T-helper 2 cell treated with Interferon-gamma antibody and Interleukin-4, amounts not matched to agents 100 ng/mL and 5 ng/mL, for 36 hours (primary cell): Measurements from ENCODE around the gene ALKBH8. TPM values are rescaled to one million over a fixed set of nuclear protein-coding genes. Genes with fewer than 3 reads are reported as not detected.

Experiments used
- total RNA-seq: library from RNA; stranded (reverse); gene quantifications from 2 replicates; pipeline ENCODE4 v1.2.3, GENCODE V29; 2022

Gene ALKBH8
- total RNA-seq, 1 donor from 2014 or later, result 10.3 TPM

Other genes starting within 250 kb of the ALKBH8 start
- gene CWF19L2, start 107.9 kb downstream of the ALKBH8 start, total RNA-seq, result 16.5 and 17.3 TPM in 2 replicates
- gene ELMOD1, start 25.4 kb upstream of the ALKBH8 start, total RNA-seq, result not detected in 2 replicates
- not detected in 2 replicates for gene SLN, start 146.3 kb upstream of the ALKBH8 start, total RNA-seq